OCI-LY3 (cell line): Measurements from ENCODE around the gene TARBP2.
"Not testable (repeated sequence)": the region's sequence is repeated elsewhere in the genome, so short reads cannot be mapped to it uniquely, and the experiment has no call there.

Experiments
- H2AFZ ChIP-seq: fragments of 200-600, 300-600 bp; shearing (Covaris generic); 2 replicates; pipeline ENCODE4 v1.6.0; 2014; ENCODE audit warnings: antibody characterized with exemption, low read depth, low read length
- H3K27ac ChIP-seq: fragments of 200-600, 300-600 bp; sonication (generic); 2 replicates; pipeline ENCODE4 v1.5.1; 2014; ENCODE audit warnings: mild to moderate bottlenecking, low read length, moderate library complexity, mixed read lengths
- H3K27me3 ChIP-seq: fragments of 200-600, 300-600 bp; sonication (generic); 2 replicates; pipeline ENCODE4 v1.6.1; 2014; ENCODE audit warnings: low read depth, low read length, mixed read lengths
- H3K36me3 ChIP-seq: fragments of 200-600, 300-600 bp; sonication (generic); replicated peaks from 2 replicates; pipeline ENCODE3; 2014; ENCODE audit warnings: low read depth, low read length, mixed read lengths
- H3K4me1 ChIP-seq: fragments of 300-600, 200-600 bp; sonication (generic); 2 replicates; pipeline ENCODE4 v1.6.1; 2014; ENCODE audit warnings: low read length, mixed read lengths
- H3K4me2 ChIP-seq: fragments of 200-600, 300-600 bp; sonication (generic); 2 replicates; pipeline ENCODE4 v1.6.1; 2014; ENCODE audit warnings: low read length, mixed read lengths
- H3K4me3 ChIP-seq: fragments of 300-600, 200-600 bp; sonication (generic); 2 replicates; pipeline ENCODE4 v1.5.1; 2014; ENCODE audit warnings: antibody characterized with exemption, mild to moderate bottlenecking, low read length, moderate library complexity
- H3K79me2 ChIP-seq: fragments of 300-600, 200-600 bp; shearing (Covaris generic); 2 replicates; pipeline ENCODE4 v1.6.1; 2014; ENCODE audit warnings: mild to moderate bottlenecking, low read length, mixed read lengths
- H3K9ac ChIP-seq: fragments of 300-600, 200-600 bp; shearing (Covaris generic); 2 replicates; pipeline ENCODE4 v1.6.0; 2014; ENCODE audit warnings: mild to moderate bottlenecking, low read length, moderate library complexity
- H3K9me3 ChIP-seq: fragments of 200-600, 300-600 bp; shearing (Covaris generic); 2 replicates; pipeline ENCODE4 v1.6.1; 2014; ENCODE audit warnings: low read length, mixed read lengths; ENCODE audit not compliant: insufficient read depth
- H4K20me1 ChIP-seq: fragments of 200-600, 300-600 bp; sonication (generic); 2 replicates; pipeline ENCODE4 v1.6.1; 2016; ENCODE audit warnings: low read length, mixed read lengths; ENCODE audit not compliant: insufficient read depth
- CTCF ChIP-seq: fragments of 200-600, 300-600 bp; sonication (generic); IDR thresholded peaks from 2 replicates; pipeline ENCODE4 v1.5.1; 2014; ENCODE audit warnings: antibody characterized with exemption, low read length, low read depth
- EZH2phosphoT487 ChIP-seq: fragments of 200-600 bp; shearing (Covaris generic); IDR thresholded peaks from 2 replicates; pipeline ENCODE4 v1.6.1; 2018; ENCODE audit warnings: antibody characterized with exemption, mixed run types, low read depth

The TARBP2 gene

GRCh38 chr12:53480491-53481442 is 20.3 kb upstream of the TARBP2 start:
- Histone ChIP-seq H3K79me2 (peaks cover 22% of the 10 kb centered on the region), H3K4me2 (no peak overlapping the region), H3K9ac (no peak overlapping the region), H3K27ac (no peak overlapping the region), H3K4me3 (no peak overlapping the region), H3K27me3 (no peaks in the 10 kb centered on the region), H2AFZ (no peak overlapping the region), H3K9me3 (no peaks in the 10 kb centered on the region), H3K36me3 (peaks cover 60% of the 10 kb centered on the region), H4K20me1 (peaks cover 59% of the 10 kb centered on the region), H3K4me1 (0 out of 2 replicates have a peak, but pooled peaks cover 4% of the 10 kb centered on the region)
- TF ChIP-seq CTCF (no peak), EZH2phosphoT487 (no peak)

- H3K79me2 ChIP-seq = peaks cover 19% of the 10 kb centered on the region
- H3K36me3 ChIP-seq = peaks cover 53% of the 10 kb centered on the region
- H3K27ac ChIP-seq, H3K27me3 ChIP-seq, H2AFZ ChIP-seq, H3K4me1 ChIP-seq, H3K4me3 ChIP-seq, H3K9ac ChIP-seq, H3K4me2 ChIP-seq, H3K9me3 ChIP-seq: not testable (repeated sequence)
- peaks cover 52% of the 10 kb centered on the region for H4K20me1 ChIP-seq
Measured at GRCh38 chr12:53481458-53481857, 19.6 kb upstream of the TARBP2 start.

GRCh38 chr12:53481939-53482586 is 19.0 kb upstream of the TARBP2 start:
- Histone ChIP-seq H4K20me1 (peaks cover 46% of the 10 kb centered on the region), H3K36me3 (peaks cover 47% of the 10 kb centered on the region), H3K4me2 (no peak overlapping the region), H3K4me3 (no peak overlapping the region), H3K9ac (no peak overlapping the region), H3K79me2 (peaks cover 13% of the 10 kb centered on the region), H3K27ac (no peak overlapping the region), H2AFZ (no peak overlapping the region), H3K9me3 (no peaks in the 10 kb centered on the region), H3K27me3 (no peaks in the 10 kb centered on the region), H3K4me1 (0 out of 2 replicates have a peak, but pooled peaks cover 4% of the 10 kb centered on the region)
- no peak for TF ChIP-seq EZH2phosphoT487
- TF ChIP-seq CTCF = peak; percentile 19

- H4K20me1 ChIP-seq = peaks cover 44% of the 10 kb centered on the region
- no peak overlapping the region for H3K9ac ChIP-seq
- TF ChIP-seq EZH2phosphoT487 = no peak
- no peak for TF ChIP-seq CTCF
- no peaks in the 10 kb centered on the region for H3K9me3 ChIP-seq
- peaks cover 43% of the 10 kb centered on the region for H3K36me3 ChIP-seq
- H3K27ac ChIP-seq = no peak overlapping the region
- H3K4me2 ChIP-seq = no peak overlapping the region
- peaks cover 10% of the 10 kb centered on the region for H3K79me2 ChIP-seq
- 0 out of 2 replicates have a peak, but pooled peaks cover 4% of the 10 kb centered on the region for H3K4me1 ChIP-seq
- no peaks in the 10 kb centered on the region for H3K27me3 ChIP-seq
- no peak overlapping the region for H2AFZ ChIP-seq
- H3K4me3 ChIP-seq = no peak overlapping the region
Measured at GRCh38 chr12:53482626-53483168, 18.4 kb upstream of the TARBP2 start.
